A549 (cell line): ENCODE measurements around the gene CEACAM5.

Source experiments
- CBX2 ChIP-seq: fragments of 200-600 bp; sonication (generic); IDR thresholded peaks from 2 replicates; pipeline ENCODE4 v1.6.1; 2016; ENCODE audit warnings: low read depth, mild to moderate bottlenecking, borderline replicate concordance
- ESRRA ChIP-seq: fragments of 150-350 bp; IDR thresholded peaks from 2 replicates; pipeline ENCODE4 v1.6.1; 2014; ENCODE audit warnings: mild to moderate bottlenecking, low read length, borderline replicate concordance
- HOXB5 ChIP-seq: fragments of 250-450 bp; sonication (Bioruptor Pico); IDR thresholded peaks from 2 replicates; pipeline ENCODE4 v1.5.0; 2020; ENCODE audit warnings: mild to moderate bottlenecking, moderate library complexity
- MYC ChIP-seq: IDR thresholded peaks from 2 replicates; pipeline ENCODE4 v1.6.1; 2012; ENCODE audit warnings: mild to moderate bottlenecking, inconsistent platforms, low read length, improper control_type of control experiment, borderline replicate concordance
- TF ChIP-seq, protein P1 (sequence below): fragments of >200 bp; sonication (Bioruptor Twin); formaldehyde crosslinking; IDR thresholded peaks from 3 replicates; pipeline ENCODE4 v1.5.1; 2016
- TF ChIP-seq, protein P2 (sequence below): fragments of 450-650 bp; IDR thresholded peaks from 2 replicates; pipeline ENCODE4 v1.6.1; 2014; ENCODE audit warnings: antibody characterized with exemption

DNA sequence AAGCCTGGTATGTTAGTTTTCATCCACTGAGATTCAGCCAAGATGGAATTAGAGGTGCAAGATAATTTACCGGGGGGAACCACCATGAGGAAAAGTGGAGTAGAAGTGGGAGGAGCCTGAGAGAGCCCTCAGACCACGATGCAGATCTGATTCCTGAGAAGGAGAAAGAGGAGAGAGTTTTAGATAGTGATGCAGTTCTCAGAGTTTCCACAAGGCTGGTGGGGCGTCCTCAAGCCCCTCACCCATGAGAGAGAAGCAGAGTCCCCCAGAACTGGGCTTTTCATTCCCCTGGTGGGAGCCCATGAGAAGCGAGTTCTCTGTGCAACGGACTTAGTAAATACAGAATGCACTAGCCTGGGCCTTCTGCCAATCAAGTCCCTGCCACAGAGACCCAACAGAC is 18.1 kb downstream of the CEACAM5 start:
- TF ChIP-seq, protein P1, sequence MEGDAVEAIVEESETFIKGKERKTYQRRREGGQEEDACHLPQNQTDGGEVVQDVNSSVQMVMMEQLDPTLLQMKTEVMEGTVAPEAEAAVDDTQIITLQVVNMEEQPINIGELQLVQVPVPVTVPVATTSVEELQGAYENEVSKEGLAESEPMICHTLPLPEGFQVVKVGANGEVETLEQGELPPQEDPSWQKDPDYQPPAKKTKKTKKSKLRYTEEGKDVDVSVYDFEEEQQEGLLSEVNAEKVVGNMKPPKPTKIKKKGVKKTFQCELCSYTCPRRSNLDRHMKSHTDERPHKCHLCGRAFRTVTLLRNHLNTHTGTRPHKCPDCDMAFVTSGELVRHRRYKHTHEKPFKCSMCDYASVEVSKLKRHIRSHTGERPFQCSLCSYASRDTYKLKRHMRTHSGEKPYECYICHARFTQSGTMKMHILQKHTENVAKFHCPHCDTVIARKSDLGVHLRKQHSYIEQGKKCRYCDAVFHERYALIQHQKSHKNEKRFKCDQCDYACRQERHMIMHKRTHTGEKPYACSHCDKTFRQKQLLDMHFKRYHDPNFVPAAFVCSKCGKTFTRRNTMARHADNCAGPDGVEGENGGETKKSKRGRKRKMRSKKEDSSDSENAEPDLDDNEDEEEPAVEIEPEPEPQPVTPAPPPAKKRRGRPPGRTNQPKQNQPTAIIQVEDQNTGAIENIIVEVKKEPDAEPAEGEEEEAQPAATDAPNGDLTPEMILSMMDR, result no peak
- TF ChIP-seq, protein P2, sequence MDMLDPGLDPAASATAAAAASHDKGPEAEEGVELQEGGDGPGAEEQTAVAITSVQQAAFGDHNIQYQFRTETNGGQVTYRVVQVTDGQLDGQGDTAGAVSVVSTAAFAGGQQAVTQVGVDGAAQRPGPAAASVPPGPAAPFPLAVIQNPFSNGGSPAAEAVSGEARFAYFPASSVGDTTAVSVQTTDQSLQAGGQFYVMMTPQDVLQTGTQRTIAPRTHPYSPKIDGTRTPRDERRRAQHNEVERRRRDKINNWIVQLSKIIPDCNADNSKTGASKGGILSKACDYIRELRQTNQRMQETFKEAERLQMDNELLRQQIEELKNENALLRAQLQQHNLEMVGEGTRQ, result no peak
- TF ChIP-seq ESRRA (no peak), HOXB5 (no peak), CBX2 (no peak), MYC (no peak)
